Tibial nerve (tissue), 3 donors: Measurements from ENCODE around the gene DAB2.

Experiments used
- POLR2A ChIP-seq, 2 donors: fragments of 450-650 bp; IDR thresholded peaks; one replicate each; pipeline ENCODE4 v1.6.1; 2017; ENCODE audit warnings: antibody characterized with exemption in 2 of 2, mild to moderate bottlenecking in 2 of 2, moderate library complexity in 2 of 2
- TF ChIP-seq, protein P1 (sequence below), 5 experiments: fragments of 200-600 bp in 3 of 5; fragments of 450-650 bp in 2 of 5; sonication (generic) in 3 of 5; IDR thresholded peaks; one replicate each; pipeline ENCODE4 v1.5.1; 2016 to 2019; ENCODE audit warnings: antibody characterized with exemption in 5 of 5, mild to moderate bottlenecking in 3 of 5, moderate library complexity in 2 of 5

DNA sequence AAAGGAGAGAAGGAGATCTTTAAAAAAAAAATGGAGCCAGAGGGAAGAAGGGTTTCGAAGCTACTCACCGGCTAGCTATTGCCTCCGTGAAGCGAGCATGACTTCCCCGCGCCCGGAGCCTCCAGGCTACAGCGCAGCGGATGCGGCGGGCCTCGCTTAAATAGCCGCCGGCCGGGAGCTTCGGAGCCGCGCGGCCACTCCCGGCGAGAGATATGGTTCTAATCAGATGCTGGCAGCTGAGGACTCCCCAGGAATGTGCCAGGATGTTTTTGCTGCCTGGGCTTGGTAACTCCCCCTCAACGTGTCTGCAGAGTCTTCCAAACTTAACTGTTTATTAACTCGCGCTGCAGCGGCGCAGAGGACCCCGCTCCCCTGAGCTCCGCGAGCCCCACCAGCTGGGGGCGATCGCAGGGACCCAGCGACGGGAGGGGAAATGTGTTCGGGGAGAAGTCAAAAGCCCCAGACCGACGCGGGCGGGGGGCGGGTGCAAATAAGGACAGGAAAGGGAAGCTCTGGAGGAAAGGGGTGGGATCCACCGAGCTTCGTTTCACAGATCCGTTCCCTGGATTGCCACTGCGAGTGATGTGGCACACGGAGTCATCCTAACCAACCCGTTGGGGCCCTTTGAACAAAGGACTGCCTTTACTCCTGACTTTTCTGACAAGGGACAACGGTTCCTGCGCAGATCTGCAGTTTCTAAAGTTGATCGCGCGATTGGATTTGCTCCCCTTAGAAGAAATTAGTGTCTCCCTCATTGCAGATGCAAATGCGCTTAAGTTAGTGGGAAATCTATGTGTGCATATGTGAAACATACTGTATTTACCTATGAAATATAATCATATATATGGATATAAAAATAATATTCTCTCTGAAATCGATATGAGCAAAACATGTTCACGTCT, at the start of gene DAB2:
- TF ChIP-seq POLR2A (IDR thresholded peaks at IDR 0.05): peak in 1 of 2 donors; percentile 53
- TF ChIP-seq, protein P1, sequence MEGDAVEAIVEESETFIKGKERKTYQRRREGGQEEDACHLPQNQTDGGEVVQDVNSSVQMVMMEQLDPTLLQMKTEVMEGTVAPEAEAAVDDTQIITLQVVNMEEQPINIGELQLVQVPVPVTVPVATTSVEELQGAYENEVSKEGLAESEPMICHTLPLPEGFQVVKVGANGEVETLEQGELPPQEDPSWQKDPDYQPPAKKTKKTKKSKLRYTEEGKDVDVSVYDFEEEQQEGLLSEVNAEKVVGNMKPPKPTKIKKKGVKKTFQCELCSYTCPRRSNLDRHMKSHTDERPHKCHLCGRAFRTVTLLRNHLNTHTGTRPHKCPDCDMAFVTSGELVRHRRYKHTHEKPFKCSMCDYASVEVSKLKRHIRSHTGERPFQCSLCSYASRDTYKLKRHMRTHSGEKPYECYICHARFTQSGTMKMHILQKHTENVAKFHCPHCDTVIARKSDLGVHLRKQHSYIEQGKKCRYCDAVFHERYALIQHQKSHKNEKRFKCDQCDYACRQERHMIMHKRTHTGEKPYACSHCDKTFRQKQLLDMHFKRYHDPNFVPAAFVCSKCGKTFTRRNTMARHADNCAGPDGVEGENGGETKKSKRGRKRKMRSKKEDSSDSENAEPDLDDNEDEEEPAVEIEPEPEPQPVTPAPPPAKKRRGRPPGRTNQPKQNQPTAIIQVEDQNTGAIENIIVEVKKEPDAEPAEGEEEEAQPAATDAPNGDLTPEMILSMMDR (IDR thresholded peaks at IDR 0.05): peak in 4 of 5 experiments; percentile 38 to 55 (median 46)
